HG03045 (cell line): ENCODE data around the gene GSTM4.

Experiments used
- ATAC-seq: cut with Tn5 transposase; IDR thresholded peaks from one replicate; pipeline ENCODE4 v1.9.1; 2021; ENCODE audit warnings: mild to moderate bottlenecking, moderate library complexity; ENCODE audit not compliant: unreplicated experiment

Gene GSTM4

GRCh38 chr1:109624201-109625010 lies 31.5 kb upstream of the GSTM4 start:
- no peak for ATAC-seq

- no peak for ATAC-seq
Observed at GRCh38 chr1:109625176-109625575, 30.7 kb upstream of the GSTM4 start.

- ATAC-seq, result no peak
Observed at GRCh38 chr1:109625601-109626560, 30.0 kb upstream of the GSTM4 start.

- ATAC-seq, result no peak
Observed at GRCh38 chr1:109626682-109627408, 29.1 kb upstream of the GSTM4 start.

- no peak for ATAC-seq
Observed at GRCh38 chr1:109627692-109628399, 28.1 kb upstream of the GSTM4 start.

GRCh38 chr1:109628540-109629321 lies 27.2 kb upstream of the GSTM4 start:
- ATAC-seq, result no peak

GRCh38 chr1:109629372-109630030 lies 26.4 kb upstream of the GSTM4 start:
- no peak for ATAC-seq

GRCh38 chr1:109630081-109630897 lies 25.6 kb upstream of the GSTM4 start:
- no peak for ATAC-seq

GRCh38 chr1:109630898-109631512 lies 24.9 kb upstream of the GSTM4 start:
- no peak for ATAC-seq

- no peak for ATAC-seq
Observed at GRCh38 chr1:109631513-109632505, 24.1 kb upstream of the GSTM4 start.

- no peak for ATAC-seq
Observed at GRCh38 chr1:109632671-109633346, 23.1 kb upstream of the GSTM4 start.

- no peak for ATAC-seq
Observed at GRCh38 chr1:109634292-109634691, 21.6 kb upstream of the GSTM4 start.

- ATAC-seq, result no peak
Observed at GRCh38 chr1:109634771-109635750, 20.8 kb upstream of the GSTM4 start.

GRCh38 chr1:109635862-109636200 lies 20.1 kb upstream of the GSTM4 start:
- no peak for ATAC-seq
